ENCODE data around the gene PFDN6. TPM values are rescaled to one million over a fixed set of nuclear protein-coding genes. Genes with fewer than 3 reads are reported as not detected.
"Not testable (repeated sequence)": the region's sequence is repeated elsewhere in the genome, so short reads cannot be mapped to it uniquely, and the experiment has no call there.

PFDN6 gene
- polyA plus RNA-seq, 1 donor (not counting 4 experiments of a cell fraction or from before 2014, with no cell fraction given): 106 TPM

DNA sequence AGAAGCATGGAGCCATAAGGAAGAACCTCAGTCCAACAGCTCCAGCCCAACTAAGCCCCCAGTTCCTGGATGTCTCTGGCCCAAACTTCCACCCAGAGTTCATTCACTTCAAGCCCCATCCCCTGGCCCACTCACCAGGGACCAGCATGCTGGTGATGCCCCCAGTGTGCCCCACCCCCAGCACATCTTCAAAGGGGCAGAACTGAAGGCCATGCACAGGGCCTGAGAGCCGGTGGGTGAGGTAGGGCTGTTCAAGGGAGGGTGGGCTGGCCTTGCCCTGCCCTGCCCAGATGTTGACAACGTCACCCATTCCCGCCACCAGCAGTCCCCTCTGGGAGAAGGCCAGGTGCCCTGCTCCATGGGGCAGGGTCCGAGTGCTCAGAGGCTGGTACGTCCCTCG lies 8.9 kb upstream of the PFDN6 start:
- no peak for FAIRE-seq
- Histone ChIP-seq H3K4me3 (ENCODE audit: control insufficient read depth in 2 of 3, extremely low read depth in 1 of 3, insufficient read depth in 2 of 3, low read depth in 1 of 3, low read length in 3 of 3) (no peak overlapping the region), H3K9me1 (ENCODE audit: control insufficient read depth, extremely low read depth, insufficient read depth, low read length) (no peaks in the 10 kb centered on the region), H3K4me1 (ENCODE audit: control insufficient read depth, extremely low read depth, insufficient read depth, low read length) (peaks cover 10% of the 10 kb centered on the region), H4K20me1 (ENCODE audit: control insufficient read depth, extremely low read depth, insufficient read depth, low read length) (peaks cover 13% of the 10 kb centered on the region), H3K36me3 (ENCODE audit: control insufficient read depth in 2 of 2, extremely low read depth in 1 of 2, insufficient read depth in 2 of 2, low read length in 2 of 2) (peaks cover 35 to 39% of the 10 kb centered on the region in 2 experiments), H2AFZ (ENCODE audit: control insufficient read depth, low read length) (no peak overlapping the region), H3K27me3 (ENCODE audit: control insufficient read depth, extremely low read depth, insufficient read depth, low read length) (no peaks in the 10 kb centered on the region), H3K27ac (ENCODE audit: control insufficient read depth, insufficient read depth, low read length) (no peak overlapping the region), H3K79me2 (ENCODE audit: control insufficient read depth, insufficient read depth, low read length) (peaks cover 5% of the 10 kb centered on the region), H3K9ac (ENCODE audit: control insufficient read depth, extremely low read depth, insufficient read depth, low read length) (no peak overlapping the region), H3K4me2 (ENCODE audit: control insufficient read depth, extremely low read depth, insufficient read depth, low read depth, low read length) (no peak overlapping the region), H3K9me3 (ENCODE audit: control insufficient read depth, low read depth, low read length) (no peaks in the 10 kb centered on the region)
- DNase-seq (ENCODE audit: low read depth, low spot score): no peak
- dilution Hi-C loops (cut with MboI; ENCODE audit: extremely low pct_ligation_motif_present, low sequenced_read_pairs): no loop called here
- TF ChIP-seq EZH2 (IDR thresholded peaks at IDR 0.05; ENCODE audit: low read length): no peak
- TF ChIP-seq CTCF (optimal IDR thresholded peaks at IDR 0.05 in 1 of 3, IDR thresholded peaks at IDR 0.05 in 1 of 3, conservative IDR thresholded peaks at IDR 0.05 in 1 of 3; ENCODE audit: extremely low read depth in 1 of 3, insufficient read depth in 2 of 3, low read length in 3 of 3): no peak

DNA sequence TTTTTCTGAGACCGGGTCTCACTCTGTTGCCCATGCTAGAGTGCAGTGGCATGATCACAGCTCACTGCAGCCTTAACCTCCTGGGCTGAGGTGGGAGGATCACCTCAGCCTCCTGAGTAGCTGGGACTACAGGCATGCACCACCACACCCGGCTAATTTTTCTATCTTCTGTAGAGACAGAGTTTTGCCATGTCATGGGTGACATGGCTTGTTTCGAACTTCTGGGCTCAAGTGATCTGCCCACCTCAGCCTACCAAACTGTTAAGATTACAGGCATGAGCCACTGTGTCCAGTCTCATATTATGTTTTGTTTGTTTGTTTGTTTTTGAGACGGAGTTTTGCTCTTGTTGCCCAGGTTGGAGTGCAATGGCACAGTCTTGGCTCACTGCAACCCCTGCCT lies 4.2 kb upstream of the PFDN6 start:
- H3K4me2 ChIP-seq (ENCODE audit: control insufficient read depth, extremely low read depth, insufficient read depth, low read depth, low read length); H2AFZ ChIP-seq (ENCODE audit: control insufficient read depth, low read length); H3K9me1 ChIP-seq (ENCODE audit: control insufficient read depth, extremely low read depth, insufficient read depth, low read length); H3K4me3 ChIP-seq (ENCODE audit: control insufficient read depth in 2 of 3, extremely low read depth in 1 of 3, insufficient read depth in 2 of 3, low read depth in 1 of 3, low read length in 3 of 3); H3K9ac ChIP-seq (ENCODE audit: control insufficient read depth, extremely low read depth, insufficient read depth, low read length); H4K20me1 ChIP-seq (ENCODE audit: control insufficient read depth, extremely low read depth, insufficient read depth, low read length); FAIRE-seq; H3K9me3 ChIP-seq (ENCODE audit: control insufficient read depth, low read depth, low read length); DNase-seq (ENCODE audit: low read depth, low spot score); H3K27me3 ChIP-seq (ENCODE audit: control insufficient read depth, extremely low read depth, insufficient read depth, low read length); H3K27ac ChIP-seq (ENCODE audit: control insufficient read depth, insufficient read depth, low read length); dilution Hi-C loops (cut with MboI; ENCODE audit: extremely low pct_ligation_motif_present, low sequenced_read_pairs): not testable (repeated sequence)
- Histone ChIP-seq H3K36me3 (ENCODE audit: control insufficient read depth in 2 of 2, extremely low read depth in 1 of 2, insufficient read depth in 2 of 2, low read length in 2 of 2) (peaks cover 36 to 42% of the 10 kb centered on the region in 2 experiments), H3K4me1 (ENCODE audit: control insufficient read depth, extremely low read depth, insufficient read depth, low read length) (peaks cover 11% of the 10 kb centered on the region), H3K79me2 (ENCODE audit: control insufficient read depth, insufficient read depth, low read length) (peaks cover 34% of the 10 kb centered on the region)
